Sigmoid colon (tissue), 4 donors: ENCODE data around the gene MED13L.

Experiments used
- CTCF ChIP-seq, 4 experiments: fragments of 450-650 bp in 3 of 4; fragments of 200-600 bp in 1 of 4; IDR thresholded peaks; one replicate each; pipeline ENCODE4 v1.5.1; 2016 to 2019; ENCODE audit warnings: antibody characterized with exemption in 4 of 4, mild to moderate bottlenecking in 3 of 4, moderate library complexity in 2 of 4
- EP300 ChIP-seq, 4 donors: sonication (generic); formaldehyde crosslinking; IDR thresholded peaks; one replicate each; pipeline ENCODE4 v1.6.1; 2017; ENCODE audit warnings: antibody characterized with exemption in 4 of 4
- POLR2A ChIP-seq, 2 donors: fragments of 450-650 bp; IDR thresholded peaks; one replicate each; pipeline ENCODE4 v1.6.1; 2016; ENCODE audit warnings: antibody characterized with exemption in 2 of 2, mild to moderate bottlenecking in 2 of 2, moderate library complexity in 2 of 2
- POLR2AphosphoS5 ChIP-seq, 4 donors: sonication (generic); formaldehyde crosslinking; IDR thresholded peaks; one replicate each; pipeline ENCODE4 v1.6.1; 2017; ENCODE audit warnings: antibody characterized with exemption in 4 of 4

- TF ChIP-seq POLR2AphosphoS5 (IDR thresholded peaks at IDR 0.05), result no peak
- TF ChIP-seq CTCF (IDR thresholded peaks at IDR 0.05), result no peak
- no peak for TF ChIP-seq POLR2A (IDR thresholded peaks at IDR 0.05)
- TF ChIP-seq EP300 (IDR thresholded peaks at IDR 0.05), result no peak
Observed at GRCh38 chr12:116202433-116202832, 75.1 kb downstream of the MED13L start.
